Omental fat pad (tissue), 4 donors: ENCODE measurements around the gene NLE1. TPM values are rescaled to one million over a fixed set of nuclear protein-coding genes. Genes with fewer than 3 reads are reported as not detected.

Source experiments
- ATAC-seq: fragments of 150-250 bp; one replicate; pipeline ENCODE4 v1.9.1; 2016; ENCODE audit warnings: mild to moderate bottlenecking, moderate library complexity; ENCODE audit not compliant: low FRiP score
- DNase-seq: peaks from one replicate; pipeline ENCODE4 v3.0.0-alpha.2; 2019; ENCODE audit warnings: low spot score
- CTCF ChIP-seq, 3 donors: fragments of 450-650 bp; IDR thresholded peaks; one replicate each; pipeline ENCODE4 v1.5.1; 2016 to 2017; ENCODE audit warnings: antibody characterized with exemption in 3 of 3, mild to moderate bottlenecking in 3 of 3, moderate library complexity in 2 of 3
- total RNA-seq, 4 donors: library from RNA; depleted of rRNA; stranded (reverse); fragments of >200 nt; gene quantifications; one replicate each; pipeline ENCODE4 v1.1.0, GENCODE V29; 2016

Gene NLE1
- total RNA-seq, 4 donors from 2014 or later = 12.1 to 31.3 (median 14.6) TPM

- no peak for ATAC-seq
- no peak for DNase-seq
- no peak for TF ChIP-seq CTCF (IDR thresholded peaks at IDR 0.05)
These were observed 55.9 kb downstream of the NLE1 start for GRCh38 chr17:35086164-35086563.

- DNase-seq = no peak
- TF ChIP-seq CTCF (IDR thresholded peaks at IDR 0.05) = no peak
- no peak for ATAC-seq
These were observed 57.1 kb downstream of the NLE1 start for GRCh38 chr17:35084987-35085386.

- ATAC-seq = no peak
- no peak for TF ChIP-seq CTCF (IDR thresholded peaks at IDR 0.05)
- no peak for DNase-seq
These were observed 59.0 kb downstream of the NLE1 start for GRCh38 chr17:35083071-35083470.

- no peak for TF ChIP-seq CTCF (IDR thresholded peaks at IDR 0.05)
- ATAC-seq (peak; percentile 76), DNase-seq (no peak)
These were observed 59.9 kb downstream of the NLE1 start for GRCh38 chr17:35082073-35082657.

- DNase-seq (no peak), ATAC-seq (no peak)
- no peak for TF ChIP-seq CTCF (IDR thresholded peaks at IDR 0.05)
These were observed 60.5 kb downstream of the NLE1 start for GRCh38 chr17:35081638-35082037.

GRCh38 chr17:35080536-35080935, 61.6 kb downstream of the NLE1 start:
- ATAC-seq (no peak), DNase-seq (no peak)
- TF ChIP-seq CTCF (IDR thresholded peaks at IDR 0.05) = no peak

- no peak for TF ChIP-seq CTCF (IDR thresholded peaks at IDR 0.05)
- DNase-seq (no peak), ATAC-seq (no peak)
These were observed 62.3 kb downstream of the NLE1 start for GRCh38 chr17:35079547-35080423.
